ENCODE results near the gene HMGN2.

GRCh38 chr1:26478159-26478558 is 5.9 kb downstream of the HMGN2 start:
- TF ChIP-seq CTCF (IDR thresholded peaks at IDR 0.05; ENCODE audit: insufficient read depth, low read length, poor library complexity, severe bottlenecking) = no peak
- no peak for TF ChIP-seq EZH2phosphoT487 (conservative IDR thresholded peaks at IDR 0.05; ENCODE audit: low read length)

All from SU-DHL-6 (cell line).